Activated T-cell treated with anti-CD3 and anti-CD28 coated beads, Interleukin-2, amount 50 U/mL, for 48 hours (primary cell): ENCODE data around the gene ATOX1.
"Not testable (repeated sequence)": the region's sequence is repeated elsewhere in the genome, so short reads cannot be mapped to it uniquely, and the experiment has no call there.

Experiments
- DNase-seq, 2 experiments: peaks; one replicate each; pipeline ENCODE4 v3.0.0-alpha.2; 2020

ATOX1 gene, protein sequence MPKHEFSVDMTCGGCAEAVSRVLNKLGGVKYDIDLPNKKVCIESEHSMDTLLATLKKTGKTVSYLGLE

GRCh38 chr5:151758430-151759241 lies at the start of gene ATOX1:
TSS of gene ATOX1 (minus strand) at chr5:151758631. CDS start at chr5:151758551, 80 bp downstream.
- peak; percentile 88 to 94 for DNase-seq

GRCh38 chr5:151805414-151806223 lies 47.2 kb upstream of the ATOX1 start:
- no peak for DNase-seq

GRCh38 chr5:151800532-151800931 lies 42.1 kb upstream of the ATOX1 start:
- no peak for DNase-seq

- no peak for DNase-seq
These were observed 41.0 kb upstream of the ATOX1 start for GRCh38 chr5:151799407-151799806.

- no peak for DNase-seq
These were observed 40.2 kb upstream of the ATOX1 start for GRCh38 chr5:151798674-151799073.

DNA sequence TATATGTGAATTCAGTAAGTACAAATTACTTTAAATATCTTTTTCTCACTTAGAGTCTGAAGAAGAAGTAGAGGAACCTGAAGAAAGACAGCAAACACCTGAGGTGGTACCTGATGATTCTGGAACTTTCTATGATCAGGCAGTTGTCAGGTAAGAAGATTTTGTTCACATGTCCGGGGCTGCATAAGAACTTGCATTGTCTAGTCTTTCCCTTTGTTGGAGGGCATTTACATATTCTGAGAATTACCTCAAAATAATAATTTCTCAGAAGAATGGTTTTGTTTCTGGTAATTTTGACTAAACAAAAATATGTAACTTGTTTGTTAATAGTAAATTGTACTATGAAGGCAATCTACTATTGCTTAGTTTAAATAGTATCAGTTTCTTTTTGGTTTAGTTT lies 37.0 kb upstream of the ATOX1 start:
- no peak for DNase-seq

GRCh38 chr5:151793358-151793757 lies 34.9 kb upstream of the ATOX1 start:
- DNase-seq, result no peak

GRCh38 chr5:151787817-151788216 lies 29.4 kb upstream of the ATOX1 start:
- DNase-seq, result no peak

DNA sequence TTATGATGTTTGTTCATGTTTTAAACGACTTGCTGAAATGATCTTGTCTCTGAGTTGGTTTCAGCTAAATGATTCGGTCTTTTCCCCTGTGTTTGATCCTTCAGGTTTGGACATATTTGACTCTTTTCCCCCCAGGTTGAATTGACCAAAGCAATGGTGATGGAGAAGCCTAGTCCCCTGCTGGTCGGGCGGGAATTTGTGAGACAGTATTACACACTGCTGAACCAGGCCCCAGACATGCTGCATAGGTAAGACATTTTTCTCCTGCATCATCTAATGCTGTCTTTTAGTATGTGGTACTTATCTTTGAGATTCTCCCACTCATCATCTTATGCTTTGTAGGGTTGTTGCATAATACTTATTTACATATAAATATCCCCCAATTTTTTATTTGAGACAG lies 28.0 kb upstream of the ATOX1 start:
- DNase-seq, result no peak

GRCh38 chr5:151784141-151784540 lies 25.7 kb upstream of the ATOX1 start:
- no peak for DNase-seq

- not testable (repeated sequence) for DNase-seq
These were observed 25.2 kb upstream of the ATOX1 start for GRCh38 chr5:151783664-151784063.

- no peak for DNase-seq
These were observed 22.8 kb upstream of the ATOX1 start for GRCh38 chr5:151781201-151781600.

- no peak for DNase-seq
These were observed 21.9 kb upstream of the ATOX1 start for GRCh38 chr5:151780348-151780747.

GRCh38 chr5:151779531-151780125 lies 21.2 kb upstream of the ATOX1 start:
- no peak for DNase-seq

GRCh38 chr5:151775025-151775606 lies 16.7 kb upstream of the ATOX1 start:
- no peak for DNase-seq

GRCh38 chr5:151773951-151774350 lies 15.5 kb upstream of the ATOX1 start:
- no peak for DNase-seq

DNA sequence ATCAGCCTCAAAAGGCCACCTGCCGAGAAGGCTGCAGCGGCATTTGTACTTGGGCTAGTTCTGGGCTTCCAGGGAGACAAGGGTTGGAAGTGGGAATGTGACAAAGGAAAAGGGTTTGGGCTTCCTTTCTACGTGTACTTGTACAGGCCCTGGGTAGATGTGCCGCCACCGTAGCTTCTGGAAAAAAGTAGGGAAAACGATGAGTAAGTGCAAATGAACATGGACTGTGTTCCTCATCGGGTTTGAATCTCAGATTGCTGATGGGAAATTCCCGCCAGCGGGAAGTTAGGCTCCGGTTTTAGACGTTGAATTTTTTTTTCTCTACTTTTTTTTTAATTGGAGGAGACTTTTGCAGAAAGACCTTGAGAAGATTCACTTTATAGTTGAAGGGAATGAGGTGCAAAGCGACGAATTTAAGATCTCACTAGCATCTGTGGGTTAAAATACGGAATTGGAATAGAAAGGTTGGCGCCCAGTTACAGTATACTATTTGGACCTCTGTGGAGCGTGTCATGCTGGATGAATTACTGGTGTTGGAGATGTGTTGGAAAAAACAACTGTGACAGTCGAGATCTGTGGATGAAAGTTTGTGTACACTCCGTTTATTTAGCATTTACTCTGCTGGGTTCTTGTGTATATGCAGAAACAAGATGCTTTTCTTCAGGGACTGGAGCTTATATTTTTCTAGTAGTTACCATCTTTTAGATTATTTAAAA lies 14.6 kb upstream of the ATOX1 start:
- DNase-seq, result no peak

- peak; percentile 58 to 65 for DNase-seq
These were observed 13.8 kb upstream of the ATOX1 start for GRCh38 chr5:151772029-151772845.

DNA sequence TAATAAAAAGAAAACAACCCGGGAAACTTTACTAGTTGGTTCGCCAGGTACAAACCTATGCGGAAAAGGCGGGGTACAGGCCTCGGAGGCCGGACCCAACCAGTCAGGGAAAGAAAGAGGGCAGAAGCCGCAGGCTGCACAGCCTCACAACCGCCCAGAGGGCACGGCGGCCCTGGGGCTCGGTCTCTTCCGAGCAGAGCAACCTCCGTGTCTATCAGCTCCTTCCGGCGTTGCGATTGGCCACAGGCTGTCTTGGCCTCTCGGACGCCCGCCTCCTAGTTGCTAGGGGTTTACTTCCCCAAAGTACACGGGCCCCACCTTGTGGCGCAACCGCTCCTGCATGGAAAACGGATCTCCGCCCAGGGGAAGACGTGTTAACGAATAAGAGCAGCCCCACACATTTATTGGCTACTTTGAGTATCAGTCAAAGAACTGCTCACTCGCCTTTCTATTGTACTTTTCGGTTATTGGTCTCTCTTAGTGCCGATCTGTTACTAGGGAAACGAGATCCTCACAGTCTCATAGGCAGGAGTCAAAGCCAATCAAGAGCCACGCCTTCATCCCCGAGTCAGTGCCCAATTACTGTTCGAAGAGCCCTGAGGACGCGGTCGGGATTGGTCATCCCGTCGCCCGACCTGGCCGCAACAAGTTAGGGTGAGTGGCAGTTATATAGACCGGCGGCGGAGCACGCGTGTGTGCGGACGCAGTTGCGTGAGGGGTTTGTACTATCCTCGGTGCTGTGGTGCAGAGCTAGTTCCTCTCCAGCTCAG lies 13.0 kb upstream of the ATOX1 start, which contains the start of gene G3BP1:
Gene G3BP1, plus strand, starts transcription at position 696 of the 770 bp plus-strand sequence. CDS start 14,667 bp downstream, outside the sequence.
- peak; percentile 98 to 99 for DNase-seq
